LNCaP clone FGC (cell line): ENCODE measurements around the gene FCAMR.
A peak's percentile ranks its signal among the peaks of the same experiment; 100 is the strongest.

Source experiments
- DNase-seq: peaks from one replicate; pipeline ENCODE4 v3.0.0-alpha.2; 2011; ENCODE audit warnings: low read depth
- H3K4me3 ChIP-seq: 2 replicates; pipeline ENCODE4 v1.5.1; 2011; ENCODE audit warnings: mild to moderate bottlenecking, low read depth, low read length, control low read depth
- TF ChIP-seq, protein P1 (sequence below): IDR thresholded peaks from 2 replicates; pipeline ENCODE4 v1.5.1; 2012; ENCODE audit warnings: mild to moderate bottlenecking; ENCODE audit not compliant: control insufficient read depth, insufficient read depth; ENCODE audit errors: extremely low read depth

Gene FCAMR

GRCh38 chr1:206939131-206939530, 31.1 kb downstream of the FCAMR start:
- H3K4me3 ChIP-seq: no peak overlapping the region
- TF ChIP-seq, protein P1, sequence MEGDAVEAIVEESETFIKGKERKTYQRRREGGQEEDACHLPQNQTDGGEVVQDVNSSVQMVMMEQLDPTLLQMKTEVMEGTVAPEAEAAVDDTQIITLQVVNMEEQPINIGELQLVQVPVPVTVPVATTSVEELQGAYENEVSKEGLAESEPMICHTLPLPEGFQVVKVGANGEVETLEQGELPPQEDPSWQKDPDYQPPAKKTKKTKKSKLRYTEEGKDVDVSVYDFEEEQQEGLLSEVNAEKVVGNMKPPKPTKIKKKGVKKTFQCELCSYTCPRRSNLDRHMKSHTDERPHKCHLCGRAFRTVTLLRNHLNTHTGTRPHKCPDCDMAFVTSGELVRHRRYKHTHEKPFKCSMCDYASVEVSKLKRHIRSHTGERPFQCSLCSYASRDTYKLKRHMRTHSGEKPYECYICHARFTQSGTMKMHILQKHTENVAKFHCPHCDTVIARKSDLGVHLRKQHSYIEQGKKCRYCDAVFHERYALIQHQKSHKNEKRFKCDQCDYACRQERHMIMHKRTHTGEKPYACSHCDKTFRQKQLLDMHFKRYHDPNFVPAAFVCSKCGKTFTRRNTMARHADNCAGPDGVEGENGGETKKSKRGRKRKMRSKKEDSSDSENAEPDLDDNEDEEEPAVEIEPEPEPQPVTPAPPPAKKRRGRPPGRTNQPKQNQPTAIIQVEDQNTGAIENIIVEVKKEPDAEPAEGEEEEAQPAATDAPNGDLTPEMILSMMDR: no peak
- DNase-seq: no peak

GRCh38 chr1:206937425-206937824, 32.8 kb downstream of the FCAMR start:
- H3K4me3 ChIP-seq: no peak overlapping the region
- no peak for DNase-seq
- TF ChIP-seq, protein P1: no peak

DNA sequence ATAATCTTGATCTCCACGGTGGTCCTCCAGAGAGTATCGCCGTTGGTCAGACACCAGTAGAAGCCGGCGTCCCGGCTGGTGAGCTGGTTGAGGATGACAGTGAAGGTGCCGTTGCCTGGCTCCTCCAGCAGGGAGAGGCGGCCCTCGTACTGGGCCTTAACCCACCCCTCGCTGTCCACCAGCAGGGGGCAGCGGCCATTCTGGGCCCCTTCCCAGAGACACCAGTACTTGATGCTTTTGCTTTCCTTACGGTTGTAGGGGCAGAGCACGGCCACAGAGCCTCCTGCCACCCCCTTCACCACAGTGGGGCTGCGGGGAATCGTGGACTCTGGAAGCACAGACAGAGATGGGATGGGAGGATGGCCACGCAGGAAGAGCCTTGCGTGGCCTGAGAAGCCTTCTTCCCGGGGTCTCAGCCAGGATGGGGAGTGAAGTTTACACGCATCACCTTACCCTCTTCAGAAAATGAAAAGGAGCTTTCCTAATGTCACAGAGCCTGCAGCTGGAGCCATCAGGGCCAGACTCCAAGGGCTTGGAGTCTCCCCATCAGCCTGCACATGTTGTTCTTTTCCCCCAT, 34.7 kb downstream of the FCAMR start:
- TF ChIP-seq, protein P1: peak; percentile 48
- no peak for DNase-seq
- no peak overlapping the region for H3K4me3 ChIP-seq

DNA sequence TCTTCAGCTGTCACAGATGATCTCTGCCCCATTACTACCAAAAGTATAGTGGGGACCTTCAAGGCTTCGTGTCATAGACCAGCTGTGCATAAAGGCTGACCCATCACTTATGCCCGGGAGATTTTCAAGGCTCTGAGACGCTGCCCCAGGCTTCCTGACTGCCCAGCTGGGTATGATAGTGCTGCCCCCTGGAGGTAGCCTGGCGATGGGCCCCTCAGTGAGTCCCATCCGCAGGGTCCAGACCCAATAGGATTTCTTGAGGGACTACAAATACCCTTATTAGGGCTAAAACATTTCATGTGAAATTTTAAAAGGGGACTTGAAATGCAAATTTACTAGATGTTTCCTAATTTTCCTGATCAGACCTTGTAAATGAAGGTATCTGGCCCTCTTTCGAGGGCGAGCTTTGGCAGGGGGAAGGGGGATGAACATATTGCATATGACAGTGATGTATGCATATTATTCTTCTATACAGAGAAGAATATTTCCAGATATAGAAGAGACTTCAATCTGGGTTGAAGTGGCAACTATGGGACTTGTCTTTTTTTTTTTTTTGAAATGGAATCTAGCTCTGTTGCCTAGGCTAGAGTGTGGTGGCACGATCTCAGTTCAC, 36.8 kb downstream of the FCAMR start:
- H3K4me3 ChIP-seq: no peak overlapping the region
- TF ChIP-seq, protein P1: peak; percentile 50
- DNase-seq: no peak

DNA sequence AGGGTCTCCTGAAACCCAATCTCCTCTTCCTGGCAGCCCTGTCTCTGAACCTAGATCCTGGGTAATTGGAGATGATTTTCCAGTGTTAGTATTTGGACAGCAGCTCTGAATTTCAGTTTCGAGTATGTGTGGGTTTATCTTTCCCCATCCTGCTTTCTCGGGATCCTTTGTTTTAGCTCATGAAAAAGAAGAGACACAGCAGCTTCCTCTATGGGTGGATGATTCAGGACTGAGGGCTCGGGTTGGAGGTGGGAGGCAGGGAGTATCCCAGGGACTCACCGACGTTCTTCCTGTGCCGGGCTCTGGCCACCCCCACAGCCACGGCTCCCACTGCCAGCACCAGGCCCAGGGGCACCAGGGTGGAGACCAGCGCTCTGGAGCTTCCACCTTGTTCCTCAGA, 38.1 kb downstream of the FCAMR start:
- TF ChIP-seq, protein P1: no peak
- DNase-seq: no peak
- no peak overlapping the region for H3K4me3 ChIP-seq

DNA sequence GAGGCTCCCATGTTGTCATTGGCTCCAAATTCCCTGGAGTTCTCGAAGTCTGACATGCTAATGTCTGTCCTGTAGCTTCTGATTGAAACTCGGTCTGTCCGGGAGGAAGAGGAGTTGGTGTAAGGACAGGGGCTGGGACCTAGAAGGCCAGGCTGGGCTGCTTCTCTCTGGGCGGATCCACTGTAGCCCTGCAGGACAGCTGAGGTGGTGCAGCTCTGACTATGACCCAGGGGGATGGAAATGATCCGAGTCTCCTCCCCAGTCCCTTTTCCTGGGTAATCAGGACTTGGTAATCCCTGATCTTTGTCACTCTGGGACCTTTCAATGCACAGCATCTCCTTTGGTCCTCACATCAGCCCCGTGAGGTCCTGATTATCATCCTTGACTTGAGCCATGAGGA, 38.6 kb downstream of the FCAMR start:
- TF ChIP-seq, protein P1: no peak
- no peak for DNase-seq
- no peak overlapping the region for H3K4me3 ChIP-seq
